Kidney (tissue), 14 donors: ENCODE measurements around the gene PARP11. TPM values are rescaled to one million over a fixed set of nuclear protein-coding genes. Genes with fewer than 3 reads are reported as not detected.

Source experiments
- DNase-seq, 5 donors: peaks; one replicate each; pipeline ENCODE4 v3.0.0-alpha.2; 2013 to 2020
- FAIRE-seq: peaks from 2 replicates; lab custom pipeline; 2012; peaks lifted over from hg19 to GRCh38; lab: Jason Lieb, UNC
- H3K27ac ChIP-seq, 2 donors: one replicate each; pipeline ENCODE4 v1.7.0; 2013; ENCODE audit warnings: low read depth in 2 of 2, low read length in 2 of 2, inconsistent platforms in 1 of 2
- H3K27me3 ChIP-seq: one replicate; pipeline ENCODE4 v1.7.1; 2013; ENCODE audit warnings: low read length, inconsistent platforms; ENCODE audit not compliant: control insufficient read depth, insufficient read depth
- H3K36me3 ChIP-seq, 3 donors: one replicate each; pipeline versions ENCODE4 v1.7.0 to v1.7.1; 2013; ENCODE audit warnings: low read length in 3 of 3, control low read depth in 1 of 3, inconsistent platforms in 1 of 3; ENCODE audit not compliant: insufficient read depth in 3 of 3, control insufficient read depth in 2 of 3
- H3K4me1 ChIP-seq, 3 donors: one replicate each; pipeline versions ENCODE4 v1.7.0 to v1.7.1; 2013; ENCODE audit warnings: low read length in 3 of 3, inconsistent platforms in 1 of 3, low read depth in 1 of 3; ENCODE audit not compliant: control insufficient read depth in 2 of 3, insufficient read depth in 2 of 3
- H3K4me3 ChIP-seq, 3 donors: one replicate each; pipeline versions ENCODE4 v1.7.0 to v1.8.1; 2013; ENCODE audit warnings: low read length in 3 of 3, control low read depth in 1 of 3, inconsistent platforms in 1 of 3
- H3K9ac ChIP-seq, 3 donors: one replicate each; pipeline versions ENCODE4 v1.7.0 to v1.7.1; 2013; ENCODE audit warnings: low read length in 3 of 3, control low read depth in 1 of 3, inconsistent platforms in 1 of 3
- H3K9me3 ChIP-seq, 3 donors: one replicate each; pipeline versions ENCODE4 v1.7.0 to v1.7.1; 2013; ENCODE audit warnings: low read length in 3 of 3, control low read depth in 1 of 3, inconsistent platforms in 1 of 3; ENCODE audit not compliant: control insufficient read depth in 2 of 3, insufficient read depth in 1 of 3
- CTCF ChIP-seq: IDR thresholded peaks from 3 replicates; pipeline ENCODE4 v1.5.1; 2012; ENCODE audit warnings: mild to moderate bottlenecking, moderate library complexity, borderline replicate concordance; ENCODE audit not compliant: insufficient read depth; ENCODE audit errors: extremely low read depth
- intact Hi-C: fragments of 100-400 bp; cut with DNase I; formaldehyde crosslinking; loops from one replicate; pipeline ENCODE4 v1.11.1; 2022
- polyA plus RNA-seq: library from polyadenylated mRNA; stranded (reverse); fragments of 350-450 nt; fragmentation: Illumina TruSeq; extraction: RNeasy Lipid Tissue Mini Kit (QIAGEN cat#74804); gene quantifications from one replicate; pipeline ENCODE4 v1.2.3, GENCODE V29; 2014; ENCODE audit warnings: low read depth, low replicate concordance; ENCODE audit not compliant: insufficient read depth
- total RNA-seq: library from RNA; stranded (reverse); fragmentation: NEBNext Ultra II Directional; extraction: Animal tissue kit (Norgen Biotek cat#: 25700); gene quantifications from one replicate; pipeline ENCODE4 v1.2.1, GENCODE V29; 2021
- donor health status: control.
- donor health status: control.
- donor health status: control.
- donor health status: control.
- donor health status: control.
- donor health status: DM: yes; HTN: yes; CAD: no.
- donor health status: Normal renal cell carcinoma (clear cell type).

The PARP11 gene
- total and polyA plus RNA-seq, 2 donors from 2014 or later = 2.6 to 13.1 TPM

GRCh38 chr12:3902921-3903320 lies 29.7 kb upstream of the PARP11 start:
- Histone ChIP-seq H3K27ac (no peak overlapping the region), H3K9ac (no peak overlapping the region), H3K4me3 (no peak overlapping the region), H3K36me3 (no peaks in the 10 kb centered on the region), H3K27me3 (no peaks in the 10 kb centered on the region), H3K4me1 (no peaks in the 10 kb centered on the region), H3K9me3 (no peaks in the 10 kb centered on the region)
- DNase-seq (no peak), FAIRE-seq (no peak)
- TF ChIP-seq CTCF = no peak
- intact Hi-C loops = no loop called here

GRCh38 chr12:3901116-3901515 lies 27.9 kb upstream of the PARP11 start:
- no peaks in the 10 kb centered on the region for H3K27me3 ChIP-seq
- H3K4me3 ChIP-seq = no peak overlapping the region
- H3K27ac ChIP-seq = no peak overlapping the region
- FAIRE-seq (no peak), DNase-seq (no peak)
- no peak for TF ChIP-seq CTCF
- no peaks in the 10 kb centered on the region for H3K9me3 ChIP-seq
- no peak overlapping the region for H3K9ac ChIP-seq
- intact Hi-C loops = no loop called here
- no peaks in the 10 kb centered on the region for H3K36me3 ChIP-seq
- H3K4me1 ChIP-seq = no peaks in the 10 kb centered on the region

GRCh38 chr12:3898756-3899155 lies 25.6 kb upstream of the PARP11 start:
- DNase-seq = peak in 3 of 5 donors; percentile 44 to 68 (median 65)
- no peak overlapping the region for H3K27ac ChIP-seq
- H3K4me1 ChIP-seq = no peaks in the 10 kb centered on the region
- TF ChIP-seq CTCF = no peak
- no peaks in the 10 kb centered on the region for H3K9me3 ChIP-seq
- no peaks in the 10 kb centered on the region for H3K27me3 ChIP-seq
- intact Hi-C loops = loop anchor here (10.0 kb wide), 1 partner anchor 86 kb away; no protein-coding TSS in a partner anchor
- no peak for FAIRE-seq
- H3K36me3 ChIP-seq = no peaks in the 10 kb centered on the region
- H3K9ac ChIP-seq = no peak overlapping the region
- no peak overlapping the region for H3K4me3 ChIP-seq

- Histone ChIP-seq H3K4me1 (no peaks in the 10 kb centered on the region), H3K4me3 (no peak overlapping the region), H3K36me3 (no peaks in the 10 kb centered on the region), H3K9ac (no peak overlapping the region), H3K9me3 (no peaks in the 10 kb centered on the region), H3K27me3 (no peaks in the 10 kb centered on the region), H3K27ac (no peak overlapping the region)
- DNase-seq = no peak
- intact Hi-C loops = loop anchor here (10.0 kb wide), 1 partner anchor 87 kb away; no protein-coding TSS in a partner anchor
- no peak for FAIRE-seq
- no peak for TF ChIP-seq CTCF
Observed at GRCh38 chr12:3897371-3897971, 24.3 kb upstream of the PARP11 start.
